Measurements from ENCODE around the gene TMEM245. TPM values are rescaled to one million over a fixed set of nuclear protein-coding genes. Genes with fewer than 3 reads are reported as not detected.

Gene TMEM245
- total RNA-seq, 1 donor from 2014 or later, result 40.0 TPM

DNA sequence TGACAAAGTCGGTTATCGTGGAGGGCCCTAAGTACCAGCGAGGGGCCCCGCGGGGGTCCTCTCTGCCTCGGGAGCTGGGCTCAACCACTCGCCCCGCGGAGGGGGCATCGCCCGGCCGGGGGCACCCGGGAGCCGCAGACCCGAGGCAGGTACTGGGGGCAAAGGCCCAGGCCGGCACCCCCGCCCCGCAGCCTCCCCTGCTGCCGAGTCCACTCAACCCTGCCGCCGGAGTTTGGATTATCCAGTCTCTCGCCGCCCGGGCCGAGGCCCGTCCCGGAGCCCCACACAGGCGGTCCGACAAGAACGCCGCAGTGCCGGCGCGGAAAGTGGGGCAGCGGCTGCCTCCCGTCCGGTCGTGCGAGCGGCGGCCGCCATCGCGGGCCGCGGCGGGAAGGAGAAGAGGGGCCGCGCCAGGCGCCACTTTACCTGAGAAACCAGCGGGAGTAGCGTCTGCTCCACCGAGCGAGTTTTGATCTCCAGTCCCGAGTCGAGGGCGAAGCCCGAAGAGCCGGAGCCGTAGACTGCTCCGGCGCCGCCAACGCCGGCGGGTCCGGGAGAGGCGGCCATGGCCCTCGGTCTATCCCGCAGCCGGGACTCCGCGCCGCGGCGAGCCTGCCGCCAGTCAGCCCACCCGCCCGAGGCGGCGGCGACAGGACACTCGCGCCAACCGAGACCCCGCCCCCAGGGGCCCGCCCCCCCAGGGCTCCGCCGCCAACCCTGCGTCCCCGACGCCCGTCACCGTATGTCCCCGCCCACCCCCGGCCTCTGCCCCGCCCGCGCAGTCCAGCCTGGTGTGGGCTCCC is 106.7 kb downstream of the TMEM245 start, which contains the start of gene CTNNAL1:
TSS of gene CTNNAL1 (minus strand) at position 624 of the 803 bp plus-strand sequence. CDS start at position 567, 57 bp downstream.
- TF ChIP-seq, protein P1, sequence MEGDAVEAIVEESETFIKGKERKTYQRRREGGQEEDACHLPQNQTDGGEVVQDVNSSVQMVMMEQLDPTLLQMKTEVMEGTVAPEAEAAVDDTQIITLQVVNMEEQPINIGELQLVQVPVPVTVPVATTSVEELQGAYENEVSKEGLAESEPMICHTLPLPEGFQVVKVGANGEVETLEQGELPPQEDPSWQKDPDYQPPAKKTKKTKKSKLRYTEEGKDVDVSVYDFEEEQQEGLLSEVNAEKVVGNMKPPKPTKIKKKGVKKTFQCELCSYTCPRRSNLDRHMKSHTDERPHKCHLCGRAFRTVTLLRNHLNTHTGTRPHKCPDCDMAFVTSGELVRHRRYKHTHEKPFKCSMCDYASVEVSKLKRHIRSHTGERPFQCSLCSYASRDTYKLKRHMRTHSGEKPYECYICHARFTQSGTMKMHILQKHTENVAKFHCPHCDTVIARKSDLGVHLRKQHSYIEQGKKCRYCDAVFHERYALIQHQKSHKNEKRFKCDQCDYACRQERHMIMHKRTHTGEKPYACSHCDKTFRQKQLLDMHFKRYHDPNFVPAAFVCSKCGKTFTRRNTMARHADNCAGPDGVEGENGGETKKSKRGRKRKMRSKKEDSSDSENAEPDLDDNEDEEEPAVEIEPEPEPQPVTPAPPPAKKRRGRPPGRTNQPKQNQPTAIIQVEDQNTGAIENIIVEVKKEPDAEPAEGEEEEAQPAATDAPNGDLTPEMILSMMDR (IDR thresholded peaks at IDR 0.05), result no peak
- H3K36me3 Mint-ChIP-seq (ENCODE audit: unreplicated experiment), result peaks cover 3% of the 10 kb centered on the region
- H3K27ac Mint-ChIP-seq (ENCODE audit: unreplicated experiment), result peak within 1 kb of the TSS; percentile 99
- peak; percentile 97 for DNase-seq (ENCODE audit: extremely low spot score, unreplicated experiment)
- H3K27me3 Mint-ChIP-seq (ENCODE audit: unreplicated experiment), result no peaks in the 10 kb centered on the region
- peaks cover 48% of the 10 kb centered on the region for H3K4me1 Mint-ChIP-seq (ENCODE audit: unreplicated experiment)
- no peaks in the 10 kb centered on the region for H3K9me3 Mint-ChIP-seq (ENCODE audit: unreplicated experiment)
- H3K4me3 Mint-ChIP-seq (ENCODE audit: unreplicated experiment), result peak within 1 kb of the TSS; percentile 90

DNA sequence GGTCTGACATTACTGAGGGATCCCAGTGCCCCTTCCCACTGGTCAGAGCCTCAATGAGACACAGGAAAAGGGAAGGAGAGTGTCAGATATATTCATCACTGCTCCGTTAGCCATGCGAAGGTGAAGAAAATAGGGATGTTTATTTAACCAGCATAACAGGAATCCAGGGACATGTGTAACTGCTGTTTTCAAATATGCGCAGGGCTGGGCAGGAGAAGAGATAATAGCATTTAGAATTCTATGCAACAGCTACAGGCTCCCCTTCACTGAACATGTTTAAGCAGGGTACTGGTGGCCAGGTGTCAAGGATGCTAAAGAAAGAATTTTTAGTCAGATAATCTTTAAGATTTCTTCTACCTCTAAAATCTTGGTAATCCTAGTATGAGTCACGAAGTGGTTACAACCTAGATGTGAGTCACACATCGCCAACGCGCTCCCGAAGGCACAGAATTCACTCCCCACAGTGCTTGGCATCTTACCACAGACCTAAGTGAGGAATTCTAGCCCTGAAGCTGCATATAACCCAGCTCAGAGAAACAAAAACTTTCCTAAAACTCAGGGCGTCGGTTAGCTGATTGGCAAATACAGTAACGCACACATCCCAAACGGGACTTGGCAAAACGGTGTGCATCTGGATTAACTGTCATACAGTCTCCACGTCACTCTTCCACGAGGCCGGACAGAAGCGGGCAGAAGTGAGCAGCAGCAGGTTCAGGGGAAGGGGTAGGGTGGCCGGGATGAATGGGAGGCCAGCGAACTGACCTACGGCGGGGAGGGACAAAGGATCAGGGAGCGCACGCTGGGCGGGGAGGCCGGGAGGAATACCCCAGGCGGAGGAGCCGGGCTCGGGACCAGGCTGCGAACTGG is 107.5 kb downstream of the TMEM245 start:
- H3K4me1 Mint-ChIP-seq (ENCODE audit: unreplicated experiment), result peaks cover 55% of the 10 kb centered on the region
- no peaks in the 10 kb centered on the region for H3K9me3 Mint-ChIP-seq (ENCODE audit: unreplicated experiment)
- no peaks in the 10 kb centered on the region for H3K27me3 Mint-ChIP-seq (ENCODE audit: unreplicated experiment)
- TF ChIP-seq, protein P1 (IDR thresholded peaks at IDR 0.05), result no peak
- H3K36me3 Mint-ChIP-seq (ENCODE audit: unreplicated experiment), result peaks cover 3% of the 10 kb centered on the region
- H3K4me3 Mint-ChIP-seq (ENCODE audit: unreplicated experiment), result peak overlapping the region; percentile 90
- H3K27ac Mint-ChIP-seq (ENCODE audit: unreplicated experiment), result peak overlapping the region; percentile 97
- DNase-seq (ENCODE audit: extremely low spot score, unreplicated experiment), result peak; percentile 88

DNA sequence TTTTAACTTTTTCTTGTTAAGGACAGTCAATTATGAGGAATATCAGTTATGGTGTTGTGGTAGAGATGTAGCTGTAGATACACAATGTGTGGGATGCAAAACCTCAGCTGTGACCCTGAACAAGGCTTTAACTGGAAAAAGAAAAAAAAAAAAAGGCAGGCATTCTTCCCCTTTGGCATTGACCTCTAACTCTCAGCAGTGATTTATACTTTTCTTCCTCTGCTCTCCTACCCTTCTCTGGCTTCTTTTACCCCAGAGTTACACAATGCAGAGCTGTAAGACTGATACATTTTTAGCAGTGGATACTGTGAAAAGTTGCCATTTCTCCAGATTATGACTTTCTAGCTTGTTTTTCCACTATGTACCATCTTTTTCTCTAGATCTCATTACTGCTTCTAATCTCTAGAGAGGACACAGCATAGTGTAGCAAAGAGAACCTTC is 108.5 kb downstream of the TMEM245 start:
- TF ChIP-seq, protein P1 (IDR thresholded peaks at IDR 0.05), result no peak
- H3K27ac Mint-ChIP-seq (ENCODE audit: unreplicated experiment), result peak overlapping the region; percentile 97
- H3K4me3 Mint-ChIP-seq (ENCODE audit: unreplicated experiment), result peak overlapping the region; percentile 90
- H3K4me1 Mint-ChIP-seq (ENCODE audit: unreplicated experiment), result peaks cover 60% of the 10 kb centered on the region
- no peaks in the 10 kb centered on the region for H3K9me3 Mint-ChIP-seq (ENCODE audit: unreplicated experiment)
- H3K36me3 Mint-ChIP-seq (ENCODE audit: unreplicated experiment), result peaks cover 3% of the 10 kb centered on the region
- H3K27me3 Mint-ChIP-seq (ENCODE audit: unreplicated experiment), result no peaks in the 10 kb centered on the region
- no peak for DNase-seq (ENCODE audit: extremely low spot score, unreplicated experiment)

DNA sequence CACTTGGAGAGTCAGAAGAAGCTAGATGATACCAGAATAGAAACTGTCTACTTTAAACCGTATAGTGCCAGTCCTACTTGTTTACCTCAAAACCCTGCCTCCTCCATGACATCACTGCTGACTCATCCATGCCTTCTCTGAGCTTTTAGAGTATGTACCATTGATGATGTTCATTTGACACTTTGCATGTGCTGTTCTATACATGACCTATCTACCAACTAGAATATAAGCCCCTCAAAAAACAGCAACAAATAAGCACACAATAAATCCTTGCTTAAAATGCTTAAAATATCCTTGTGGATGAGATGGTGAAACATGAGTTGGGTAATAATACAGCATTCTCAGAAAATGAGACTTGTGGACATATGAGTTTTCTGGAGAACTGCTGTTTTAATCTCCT is 109.0 kb downstream of the TMEM245 start:
- DNase-seq (ENCODE audit: extremely low spot score, unreplicated experiment), result no peak
- no peaks in the 10 kb centered on the region for H3K27me3 Mint-ChIP-seq (ENCODE audit: unreplicated experiment)
- peak overlapping the region; percentile 90 for H3K4me3 Mint-ChIP-seq (ENCODE audit: unreplicated experiment)
- H3K36me3 Mint-ChIP-seq (ENCODE audit: unreplicated experiment), result peaks cover 3% of the 10 kb centered on the region
- no peaks in the 10 kb centered on the region for H3K9me3 Mint-ChIP-seq (ENCODE audit: unreplicated experiment)
- peaks cover 62% of the 10 kb centered on the region for H3K4me1 Mint-ChIP-seq (ENCODE audit: unreplicated experiment)
- TF ChIP-seq, protein P1 (IDR thresholded peaks at IDR 0.05), result no peak
- peak overlapping the region; percentile 97 for H3K27ac Mint-ChIP-seq (ENCODE audit: unreplicated experiment)

Data from osteocyte (in vitro differentiated cells).